ENCODE data around the gene PCDHGA5.
"Not testable (repeated sequence)": the region's sequence is repeated elsewhere in the genome, so short reads cannot be mapped to it uniquely, and the experiment has no call there.

PCDHGA5 gene

DNA sequence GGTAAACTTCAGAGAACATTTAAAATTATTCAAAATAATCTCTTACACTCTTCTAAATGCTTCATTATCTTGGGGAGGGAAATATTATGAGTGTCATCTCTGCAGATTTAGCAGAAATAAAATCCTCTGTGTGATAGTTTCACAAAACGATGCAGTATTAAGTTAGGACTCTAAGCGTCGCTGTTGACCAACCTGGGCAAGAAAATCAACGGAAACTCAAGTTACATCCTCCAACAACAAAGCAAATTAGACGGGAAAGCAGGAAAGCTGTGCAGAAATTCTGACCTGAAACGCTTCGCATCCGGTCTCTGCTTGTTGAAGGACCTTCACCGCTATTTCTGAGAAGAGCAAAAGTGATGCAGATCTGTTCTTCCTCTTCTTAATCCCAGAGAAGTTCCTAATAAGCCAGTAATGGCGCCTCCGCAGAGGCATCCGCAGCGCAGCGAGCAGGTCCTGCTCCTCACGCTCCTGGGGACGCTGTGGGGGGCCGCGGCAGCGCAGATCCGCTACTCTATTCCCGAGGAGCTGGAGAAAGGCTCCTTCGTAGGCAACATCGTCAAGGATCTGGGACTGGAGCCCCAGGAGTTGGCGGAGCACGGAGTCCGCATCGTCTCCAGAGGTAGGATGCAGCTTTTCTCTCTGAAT, 9.8 kb downstream of the PCDHGA5 start, which contains the start of gene PCDHGA6:
TSS of gene PCDHGA6 (plus strand) at position 219 of the 645 bp plus-strand sequence. CDS start at position 412, 193 bp downstream.
- TF ChIP-seq, protein P1, sequence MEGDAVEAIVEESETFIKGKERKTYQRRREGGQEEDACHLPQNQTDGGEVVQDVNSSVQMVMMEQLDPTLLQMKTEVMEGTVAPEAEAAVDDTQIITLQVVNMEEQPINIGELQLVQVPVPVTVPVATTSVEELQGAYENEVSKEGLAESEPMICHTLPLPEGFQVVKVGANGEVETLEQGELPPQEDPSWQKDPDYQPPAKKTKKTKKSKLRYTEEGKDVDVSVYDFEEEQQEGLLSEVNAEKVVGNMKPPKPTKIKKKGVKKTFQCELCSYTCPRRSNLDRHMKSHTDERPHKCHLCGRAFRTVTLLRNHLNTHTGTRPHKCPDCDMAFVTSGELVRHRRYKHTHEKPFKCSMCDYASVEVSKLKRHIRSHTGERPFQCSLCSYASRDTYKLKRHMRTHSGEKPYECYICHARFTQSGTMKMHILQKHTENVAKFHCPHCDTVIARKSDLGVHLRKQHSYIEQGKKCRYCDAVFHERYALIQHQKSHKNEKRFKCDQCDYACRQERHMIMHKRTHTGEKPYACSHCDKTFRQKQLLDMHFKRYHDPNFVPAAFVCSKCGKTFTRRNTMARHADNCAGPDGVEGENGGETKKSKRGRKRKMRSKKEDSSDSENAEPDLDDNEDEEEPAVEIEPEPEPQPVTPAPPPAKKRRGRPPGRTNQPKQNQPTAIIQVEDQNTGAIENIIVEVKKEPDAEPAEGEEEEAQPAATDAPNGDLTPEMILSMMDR (IDR thresholded peaks at IDR 0.05; ENCODE audit: low read depth, low read length) = no peak
- peaks cover 29% of the 10 kb centered on the region for H3K36me3 ChIP-seq
- no peaks in the 10 kb centered on the region for H3K4me1 ChIP-seq
- no peak within 1 kb of the TSS for H3K4me3 ChIP-seq (ENCODE audit: low read depth, low read length)
- H3K27me3 ChIP-seq = no peaks in the 10 kb centered on the region
- no peak for DNase-seq
- peaks cover 2% of the 10 kb centered on the region; the same call in 1 of the 2 replicates for H3K9me3 ChIP-seq

DNA sequence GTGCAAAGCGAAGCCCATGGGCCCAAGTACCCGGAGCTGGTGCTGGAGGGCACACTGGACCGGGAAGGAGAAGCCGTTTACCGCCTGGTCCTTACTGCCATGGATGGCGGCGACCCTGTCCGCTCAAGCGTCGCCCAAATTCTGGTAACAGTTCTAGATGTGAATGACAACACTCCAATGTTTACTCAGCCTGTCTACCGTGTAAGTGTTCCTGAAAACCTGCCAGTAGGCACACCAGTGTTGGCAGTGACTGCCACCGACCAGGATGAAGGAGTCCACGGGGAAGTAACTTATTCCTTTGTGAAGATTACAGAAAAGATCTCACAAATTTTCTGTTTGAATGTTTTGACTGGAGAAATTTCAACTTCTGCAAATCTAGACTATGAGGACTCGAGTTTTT, 10.7 kb downstream of the PCDHGA5 start:
- Histone ChIP-seq H3K4me1 (no peaks in the 10 kb centered on the region), H3K27me3 (no peaks in the 10 kb centered on the region), H3K9me3 (peaks cover 2% of the 10 kb centered on the region; the same call in 1 of the 2 replicates), H3K4me3 (ENCODE audit: low read depth, low read length) (no peak overlapping the region), H3K36me3 (peaks cover 29% of the 10 kb centered on the region)
- TF ChIP-seq, protein P1 (IDR thresholded peaks at IDR 0.05; ENCODE audit: low read depth, low read length) = no peak
- no peak for DNase-seq

DNA sequence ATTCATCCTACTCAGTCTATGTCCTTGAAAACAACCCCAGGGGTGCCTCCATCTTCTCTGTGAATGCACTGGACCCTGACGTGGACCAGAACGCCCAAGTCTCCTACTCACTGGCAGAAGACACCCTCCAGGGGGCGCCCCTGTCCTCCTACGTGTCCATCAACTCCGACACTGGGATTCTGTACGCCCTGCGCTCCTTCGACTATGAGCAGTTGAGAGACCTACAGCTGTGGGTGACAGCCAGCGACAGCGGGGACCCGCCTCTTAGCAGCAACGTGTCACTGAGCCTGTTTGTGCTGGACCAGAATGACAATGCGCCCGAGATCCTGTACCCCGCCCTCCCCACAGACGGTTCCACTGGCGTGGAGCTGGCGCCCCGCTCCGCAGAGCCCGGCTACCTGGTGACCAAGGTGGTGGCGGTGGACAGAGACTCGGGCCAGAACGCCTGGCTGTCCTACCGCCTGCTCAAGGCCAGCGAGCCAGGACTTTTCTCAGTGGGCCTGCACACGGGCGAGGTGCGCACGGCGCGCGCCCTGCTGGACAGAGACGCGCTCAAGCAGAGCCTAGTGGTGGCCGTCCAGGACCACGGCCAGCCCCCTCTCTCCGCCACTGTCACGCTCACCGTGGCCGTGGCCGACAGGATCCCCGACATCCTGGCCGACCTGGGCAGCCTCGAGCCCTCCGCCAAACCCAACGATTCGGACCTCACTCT, 11.6 kb downstream of the PCDHGA5 start:
- not testable (repeated sequence) for DNase-seq; H3K4me3 ChIP-seq (ENCODE audit: low read depth, low read length); H3K27me3 ChIP-seq; H3K4me1 ChIP-seq; H3K9me3 ChIP-seq
- peaks cover 25% of the 10 kb centered on the region for H3K36me3 ChIP-seq

DNA sequence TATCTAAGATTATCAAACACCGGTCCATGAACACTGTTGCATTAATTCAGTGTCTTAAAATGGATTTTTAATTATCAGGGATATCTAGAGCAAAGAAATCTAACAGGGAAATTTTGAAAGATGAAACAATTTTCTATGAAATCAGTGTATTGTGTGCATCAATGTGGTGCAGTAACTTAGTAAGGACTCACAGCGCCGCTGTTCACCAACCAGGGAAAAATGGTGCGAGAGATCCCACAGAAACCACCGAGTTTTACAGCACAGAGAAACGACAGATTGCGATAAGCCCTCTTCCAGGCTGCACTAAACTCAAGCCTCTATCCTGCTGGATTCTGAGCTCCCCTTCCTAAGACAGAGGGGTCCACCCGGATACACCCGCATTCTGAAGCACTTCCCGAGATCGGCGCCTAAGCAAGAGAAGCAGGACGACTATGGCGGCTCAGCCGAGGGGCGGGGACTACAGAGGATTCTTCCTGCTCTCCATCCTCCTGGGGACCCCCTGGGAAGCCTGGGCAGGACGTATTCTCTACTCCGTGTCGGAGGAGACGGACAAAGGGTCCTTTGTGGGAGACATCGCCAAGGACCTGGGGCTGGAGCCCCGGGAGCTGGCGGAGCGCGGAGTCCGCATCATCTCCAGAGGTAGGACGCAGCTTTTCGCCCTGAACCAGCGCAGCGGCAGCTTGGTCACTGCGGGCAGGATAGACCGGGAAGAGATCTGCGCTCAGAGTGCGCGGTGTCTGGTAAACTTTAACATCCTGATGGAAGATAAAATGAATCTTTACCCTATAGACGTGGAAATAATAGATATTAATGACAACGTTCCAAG, 18.7 kb downstream of the PCDHGA5 start, which contains the start of gene PCDHGA7:
TSS of gene PCDHGA7 (plus strand) at position 274 of the 826 bp plus-strand sequence. CDS start at position 432, 158 bp downstream.
- H3K4me3 ChIP-seq (ENCODE audit: low read depth, low read length) = no peak within 1 kb of the TSS
- no peak for DNase-seq
- no peaks in the 10 kb centered on the region for H3K27me3 ChIP-seq
- TF ChIP-seq, protein P1 (IDR thresholded peaks at IDR 0.05; ENCODE audit: low read depth, low read length) = no peak
- H3K36me3 ChIP-seq = peaks cover 12% of the 10 kb centered on the region
- H3K4me1 ChIP-seq = no peaks in the 10 kb centered on the region
- no peaks in the 10 kb centered on the region; the same call in 1 of the 2 replicates for H3K9me3 ChIP-seq

DNA sequence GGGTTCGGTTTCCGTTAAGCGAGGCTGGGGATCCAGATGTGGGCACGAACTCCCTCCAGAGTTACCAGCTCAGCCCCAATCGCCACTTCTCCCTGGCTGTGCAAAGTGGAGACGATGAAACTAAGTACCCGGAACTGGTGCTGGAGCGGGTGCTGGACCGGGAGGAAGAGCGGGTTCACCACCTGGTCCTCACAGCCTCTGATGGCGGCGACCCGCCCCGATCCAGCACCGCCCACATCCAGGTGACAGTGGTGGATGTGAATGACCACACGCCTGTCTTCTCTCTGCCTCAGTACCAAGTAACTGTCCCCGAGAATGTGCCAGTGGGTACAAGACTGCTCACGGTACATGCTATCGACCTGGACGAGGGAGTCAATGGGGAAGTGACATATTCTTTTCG, 19.4 kb downstream of the PCDHGA5 start:
- no peak overlapping the region for H3K4me3 ChIP-seq (ENCODE audit: low read depth, low read length)

More for the DNA sequence above, 19.4 kb downstream of the PCDHGA5 start:
- TF ChIP-seq, protein P1 (IDR thresholded peaks at IDR 0.05; ENCODE audit: low read depth, low read length) = no peak
- no peaks in the 10 kb centered on the region; the same call in 1 of the 2 replicates for H3K9me3 ChIP-seq
- no peaks in the 10 kb centered on the region for H3K4me1 ChIP-seq
- peaks cover 12% of the 10 kb centered on the region for H3K36me3 ChIP-seq
- DNase-seq = no peak
- H3K27me3 ChIP-seq = no peaks in the 10 kb centered on the region

All from BE2C (cell line).